Measurements from ENCODE around the gene ST7. TPM values are rescaled to one million over a fixed set of nuclear protein-coding genes. Genes with fewer than 3 reads are reported as not detected.

The ST7 gene
- total RNA-seq, 2 experiments from 2014 or later, result 5.9 to 9.2 TPM

- CTCF ChIA-PET, result interaction anchor here (1.0 to 1.2 kb wide), 3 partner anchors 12 to 23 kb away, joined by 3 read pairs; no protein-coding TSS in a partner anchor
- intact Hi-C loops (cut with micrococcal nuclease), result no loop called here
- H3K27ac Mint-ChIP-seq, result no peak overlapping the region
- H3K4me3 Mint-ChIP-seq, result no peak overlapping the region
- POLR2A ChIA-PET, result no interaction called here
- TF ChIP-seq, protein P1, sequence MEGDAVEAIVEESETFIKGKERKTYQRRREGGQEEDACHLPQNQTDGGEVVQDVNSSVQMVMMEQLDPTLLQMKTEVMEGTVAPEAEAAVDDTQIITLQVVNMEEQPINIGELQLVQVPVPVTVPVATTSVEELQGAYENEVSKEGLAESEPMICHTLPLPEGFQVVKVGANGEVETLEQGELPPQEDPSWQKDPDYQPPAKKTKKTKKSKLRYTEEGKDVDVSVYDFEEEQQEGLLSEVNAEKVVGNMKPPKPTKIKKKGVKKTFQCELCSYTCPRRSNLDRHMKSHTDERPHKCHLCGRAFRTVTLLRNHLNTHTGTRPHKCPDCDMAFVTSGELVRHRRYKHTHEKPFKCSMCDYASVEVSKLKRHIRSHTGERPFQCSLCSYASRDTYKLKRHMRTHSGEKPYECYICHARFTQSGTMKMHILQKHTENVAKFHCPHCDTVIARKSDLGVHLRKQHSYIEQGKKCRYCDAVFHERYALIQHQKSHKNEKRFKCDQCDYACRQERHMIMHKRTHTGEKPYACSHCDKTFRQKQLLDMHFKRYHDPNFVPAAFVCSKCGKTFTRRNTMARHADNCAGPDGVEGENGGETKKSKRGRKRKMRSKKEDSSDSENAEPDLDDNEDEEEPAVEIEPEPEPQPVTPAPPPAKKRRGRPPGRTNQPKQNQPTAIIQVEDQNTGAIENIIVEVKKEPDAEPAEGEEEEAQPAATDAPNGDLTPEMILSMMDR (IDR thresholded peaks at IDR 0.05), result no peak
- ATAC-seq (no peak), DNase-seq (no peak)
- H3K27me3 Mint-ChIP-seq, result no peaks in the 10 kb centered on the region
- H3K36me3 Mint-ChIP-seq (ENCODE audit: low read depth), result peaks cover 2% of the 10 kb centered on the region
- H3K4me1 Mint-ChIP-seq (ENCODE audit: low read depth), result peaks cover 4% of the 10 kb centered on the region
- H3K9me3 Mint-ChIP-seq, result no peaks in the 10 kb centered on the region
These were observed 186.2 kb downstream of the ST7 start for GRCh38 chr7:117139397-117139984.

DNA sequence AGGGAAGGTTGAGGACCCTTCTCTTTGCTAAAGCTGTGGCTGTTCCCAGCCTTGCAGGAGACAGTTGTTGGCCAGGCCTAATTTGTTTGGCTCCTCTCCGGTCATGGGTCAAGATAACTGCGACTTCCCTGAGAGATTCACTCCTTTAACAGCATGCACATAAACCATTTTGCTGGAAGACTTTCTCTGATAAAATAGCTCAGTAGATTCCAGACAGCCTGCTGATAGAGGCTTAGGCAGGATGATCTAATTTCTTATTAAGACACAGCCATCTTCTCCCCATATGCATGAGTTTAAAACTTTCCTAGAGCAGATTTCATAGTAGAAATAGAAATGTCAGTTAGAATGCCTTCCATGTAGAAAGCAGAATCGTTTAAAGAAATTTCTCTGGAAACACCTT lies 187.6 kb downstream of the ST7 start:
- Mint-ChIP-seq H3K4me1 (ENCODE audit: low read depth) (peaks cover 4% of the 10 kb centered on the region), H3K4me3 (no peak overlapping the region), H3K9me3 (no peaks in the 10 kb centered on the region), H3K27me3 (no peaks in the 10 kb centered on the region), H3K27ac (no peak overlapping the region), H3K36me3 (ENCODE audit: low read depth) (peaks cover 2% of the 10 kb centered on the region)
- DNase-seq (no peak), ATAC-seq (no peak)
- POLR2A ChIA-PET, result no interaction called here
- intact Hi-C loops (cut with micrococcal nuclease), result no loop called here
- TF ChIP-seq, protein P1 (IDR thresholded peaks at IDR 0.05), result no peak
- CTCF ChIA-PET, result interaction anchor here (0.6 to 1.9 kb wide), 3 partner anchors 13 to 156 kb away, joined by 3 to 9 read pairs (median 3); no protein-coding TSS in a partner anchor

- Mint-ChIP-seq H3K36me3 (ENCODE audit: low read depth) (peaks cover 2% of the 10 kb centered on the region), H3K4me1 (ENCODE audit: low read depth) (peaks cover 4% of the 10 kb centered on the region), H3K27me3 (no peaks in the 10 kb centered on the region), H3K4me3 (no peak overlapping the region), H3K9me3 (no peaks in the 10 kb centered on the region), H3K27ac (no peak overlapping the region)
- intact Hi-C loops (cut with micrococcal nuclease), result no loop called here
- TF ChIP-seq, protein P1 (IDR thresholded peaks at IDR 0.05), result no peak
- DNase-seq (no peak), ATAC-seq (no peak)
- CTCF ChIA-PET, result no interaction called here
- POLR2A ChIA-PET, result no interaction called here
These were observed 189.8 kb downstream of the ST7 start for GRCh38 chr7:117143066-117143465.

GRCh38 chr7:117143580-117143979 lies 190.3 kb downstream of the ST7 start:
- TF ChIP-seq, protein P1 (IDR thresholded peaks at IDR 0.05), result no peak
- POLR2A ChIA-PET, result no interaction called here
- peaks cover 4% of the 10 kb centered on the region for H3K4me1 Mint-ChIP-seq (ENCODE audit: low read depth)
- no peaks in the 10 kb centered on the region for H3K27me3 Mint-ChIP-seq
- H3K9me3 Mint-ChIP-seq, result no peaks in the 10 kb centered on the region
- intact Hi-C loops (cut with micrococcal nuclease), result no loop called here
- H3K4me3 Mint-ChIP-seq, result no peak overlapping the region
- CTCF ChIA-PET, result interaction anchor here (1.4 kb wide), 1 partner anchor 16 kb away, joined by 5 read pairs; no protein-coding TSS in a partner anchor
- no peak for ATAC-seq
- DNase-seq, result no peak
- no peak overlapping the region for H3K27ac Mint-ChIP-seq
- peaks cover 2% of the 10 kb centered on the region for H3K36me3 Mint-ChIP-seq (ENCODE audit: low read depth)

DNA sequence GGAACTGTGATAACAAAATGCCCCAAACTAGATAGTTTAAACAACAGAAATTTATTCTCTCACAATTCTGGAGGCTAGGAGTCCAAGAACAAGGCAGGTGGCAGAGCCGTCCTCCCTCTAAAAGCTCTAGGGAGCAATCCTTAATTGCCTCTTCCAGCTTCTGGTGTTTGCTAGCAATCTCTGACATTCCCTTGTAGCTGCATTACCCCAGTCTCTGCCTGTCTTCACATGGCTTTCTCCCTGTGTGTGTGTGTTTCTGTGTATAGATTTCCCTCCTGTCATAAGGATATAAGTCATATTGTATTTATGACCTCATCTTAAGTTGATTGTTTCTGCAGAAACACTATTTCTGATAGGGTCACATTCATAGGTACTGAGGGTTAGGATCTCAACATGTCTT lies 192.0 kb downstream of the ST7 start:
- CTCF ChIA-PET, result interaction anchor here (1.9 kb wide), 1 partner anchor 16 kb away, joined by 4 read pairs; no protein-coding TSS in a partner anchor
- intact Hi-C loops (cut with micrococcal nuclease), result no loop called here
- Mint-ChIP-seq H3K4me3 (no peak overlapping the region), H3K27ac (no peak overlapping the region), H3K4me1 (ENCODE audit: low read depth) (peaks cover 4% of the 10 kb centered on the region), H3K9me3 (no peaks in the 10 kb centered on the region), H3K27me3 (no peaks in the 10 kb centered on the region), H3K36me3 (ENCODE audit: low read depth) (peaks cover 2% of the 10 kb centered on the region)
- POLR2A ChIA-PET, result no interaction called here
- ATAC-seq (no peak), DNase-seq (no peak)
- TF ChIP-seq, protein P1 (IDR thresholded peaks at IDR 0.05), result no peak
